CD8-positive, alpha-beta memory T cell (primary cell): ENCODE results near the gene ALDH16A1. TPM values are rescaled to one million over a fixed set of nuclear protein-coding genes. Genes with fewer than 3 reads are reported as not detected.

Experiments
- CTCF ChIA-PET: fragments of 350-600 bp; sonication (Branson Sonifier 250); formaldehyde crosslinking; loops from one replicate; lab custom pipeline; 2021; ENCODE audit warnings: antibody characterized with exemption; lab: Charles Lee
- POLR2A ChIA-PET: fragments of 350-600 bp; sonication (Branson Sonifier 250); formaldehyde crosslinking; loops from one replicate; lab custom pipeline; 2021; ENCODE audit warnings: antibody characterized with exemption; lab: Charles Lee
- DNase-seq, 5 donors: peaks; one replicate each; pipeline versions ENCODE4 v3.0.0 to v3.0.0-alpha.2; 2020 to 2022; ENCODE audit warnings: mixed read lengths in 1 of 5
- H3K27ac ChIP-seq: one replicate; pipeline ENCODE4 v1.7.0; 2013; ENCODE audit warnings: low read depth, mild to moderate bottlenecking, low read length, moderate library complexity
- H3K27me3 ChIP-seq: 2 replicates; pipeline ENCODE4 v1.7.0; 2013; ENCODE audit warnings: low read length, mild to moderate bottlenecking; ENCODE audit not compliant: insufficient read depth, poor library complexity, severe bottlenecking
- H3K36me3 ChIP-seq: 2 replicates; pipeline ENCODE4 v1.7.0; 2013; ENCODE audit warnings: mild to moderate bottlenecking, low read length, moderate library complexity; ENCODE audit not compliant: insufficient read depth
- H3K4me1 ChIP-seq: 2 replicates; pipeline ENCODE4 v1.7.0; 2013; ENCODE audit warnings: mild to moderate bottlenecking, low read length, moderate library complexity; ENCODE audit not compliant: insufficient read depth
- H3K4me3 ChIP-seq: 2 replicates; pipeline ENCODE4 v1.7.0; 2013; ENCODE audit warnings: mild to moderate bottlenecking, low read length
- H3K9me3 ChIP-seq: 2 replicates; pipeline ENCODE4 v1.7.0; 2013; ENCODE audit warnings: mild to moderate bottlenecking, low read length
- H3K27ac Mint-ChIP-seq, 8 donors: one replicate each; pipeline ENCODE4 v1.8.0; 2020 to 2021; ENCODE audit warnings: mixed read lengths in 8 of 8, mild to moderate bottlenecking in 6 of 8, inconsistent platforms in 3 of 8, moderate library complexity in 3 of 8
- H3K27me3 Mint-ChIP-seq, 2 donors: one replicate each; pipeline ENCODE4 v1.8.0; 2020 to 2021; ENCODE audit warnings: mixed read lengths in 2 of 2, mild to moderate bottlenecking in 1 of 2, moderate library complexity in 1 of 2
- H3K36me3 Mint-ChIP-seq, 3 donors: one replicate each; pipeline ENCODE4 v1.8.0; 2020 to 2021; ENCODE audit warnings: mixed read lengths in 3 of 3, inconsistent platforms in 1 of 3, mild to moderate bottlenecking in 1 of 3
- H3K4me1 Mint-ChIP-seq, 3 donors: one replicate each; pipeline ENCODE4 v1.8.0; 2020 to 2021; ENCODE audit warnings: mixed read lengths in 3 of 3, inconsistent platforms in 1 of 3, mild to moderate bottlenecking in 1 of 3
- H3K4me3 Mint-ChIP-seq, 7 donors: one replicate each; pipeline ENCODE4 v1.8.0; 2020 to 2021; ENCODE audit warnings: mixed read lengths in 7 of 7, mild to moderate bottlenecking in 6 of 7, moderate library complexity in 4 of 7, inconsistent platforms in 2 of 7
- H3K9me3 Mint-ChIP-seq, 5 donors: one replicate each; pipeline ENCODE4 v1.8.0; 2020 to 2022; ENCODE audit warnings: mixed read lengths in 5 of 5, mild to moderate bottlenecking in 3 of 5, moderate library complexity in 2 of 5, inconsistent platforms in 1 of 5
- polyA plus RNA-seq: library from polyadenylated mRNA; unstranded; fragments of 300-500 nt; fragmentation: Illumina TruSeq; gene quantifications from one replicate; pipeline ENCODE4 v1.2.3, GENCODE V29; 2021
- total RNA-seq, 2 experiments: library from RNA; stranded (reverse); gene quantifications; one replicate each; pipeline ENCODE4 v1.2.3, GENCODE V29; 2021

Gene ALDH16A1
- total and polyA plus RNA-seq, 3 experiments from 2014 or later, result 32.5 to 51.8 (median 46.7) TPM

GRCh38 chr19:49411681-49412326 lies 41.2 kb upstream of the ALDH16A1 start:
- Histone ChIP-seq H3K27ac (no peak overlapping the region), H3K36me3 (no peaks in the 10 kb centered on the region), H3K4me1 (peaks cover 41% of the 10 kb centered on the region), H3K4me3 (no peak overlapping the region), H3K9me3 (no peaks in the 10 kb centered on the region), H3K27me3 (no peaks in the 10 kb centered on the region)
- Mint-ChIP-seq H3K36me3 (no peaks in the 10 kb centered on the region), H3K4me1 (peaks cover 36 to 50% (median 47%) of the 10 kb centered on the region in 3 donors), H3K9me3 (no peaks in the 10 kb centered on the region), H3K4me3 (peak overlapping the region in 1 of 7 donors; percentile 46), H3K27me3 (peaks cover 0 to 6% of the 10 kb centered on the region in 2 donors), H3K27ac (peak overlapping the region in 5 of 8 donors; percentile 15 to 72 (median 29))
- DNase-seq, result no peak
- POLR2A ChIA-PET, result no interaction called here
- CTCF ChIA-PET, result interaction anchor here (0.9 to 2.2 kb wide), 3 partner anchors 8 to 31 kb away, joined by 3 to 6 read pairs (median 5); no protein-coding TSS in a partner anchor

DNA sequence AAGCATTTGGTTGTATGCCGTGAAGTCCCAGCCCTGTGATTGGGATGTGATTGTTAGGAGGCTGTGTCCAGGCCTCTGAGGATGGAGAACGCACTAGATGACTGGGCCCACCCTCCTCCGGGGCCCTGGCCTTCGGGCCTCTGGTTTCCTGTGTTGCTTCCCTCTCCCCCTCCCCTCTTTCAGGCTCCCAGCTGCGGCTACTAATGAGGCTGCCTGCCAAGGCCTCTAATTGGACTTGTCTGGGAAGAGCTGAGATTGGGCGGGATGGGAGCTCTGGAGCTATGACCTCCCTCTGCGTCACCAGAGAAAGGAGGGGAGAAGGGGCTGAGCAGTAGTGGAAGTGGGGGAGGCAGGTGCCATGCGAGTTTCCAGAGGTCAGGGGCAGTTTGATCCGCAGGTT lies 39.7 kb upstream of the ALDH16A1 start:
- Histone ChIP-seq H3K4me3 (no peak overlapping the region), H3K36me3 (no peaks in the 10 kb centered on the region), H3K4me1 (peaks cover 32% of the 10 kb centered on the region), H3K9me3 (no peaks in the 10 kb centered on the region), H3K27ac (no peak overlapping the region), H3K27me3 (no peaks in the 10 kb centered on the region)
- Mint-ChIP-seq H3K27ac (peak overlapping the region in 2 of 8 donors; percentile 27 to 72), H3K27me3 (peaks cover 11 to 13% of the 10 kb centered on the region in 2 donors), H3K4me3 (no peak overlapping the region), H3K36me3 (no peaks in the 10 kb centered on the region), H3K4me1 (peaks cover 30 to 38% (median 36%) of the 10 kb centered on the region in 3 donors), H3K9me3 (no peaks in the 10 kb centered on the region)
- ChIA-PET CTCF (interaction anchor here (0.7 to 1.3 kb wide), 2 partner anchors 151 to 316 kb away, joined by 3 to 4 read pairs; no protein-coding TSS in a partner anchor), POLR2A (no interaction called here)
- no peak for DNase-seq

GRCh38 chr19:49414256-49414655 lies 38.8 kb upstream of the ALDH16A1 start:
- POLR2A ChIA-PET, result no interaction called here
- no peak for DNase-seq
- CTCF ChIA-PET, result interaction anchor here (1.3 kb wide), 1 partner anchor 316 kb away, joined by 4 read pairs; no protein-coding TSS in a partner anchor

DNA sequence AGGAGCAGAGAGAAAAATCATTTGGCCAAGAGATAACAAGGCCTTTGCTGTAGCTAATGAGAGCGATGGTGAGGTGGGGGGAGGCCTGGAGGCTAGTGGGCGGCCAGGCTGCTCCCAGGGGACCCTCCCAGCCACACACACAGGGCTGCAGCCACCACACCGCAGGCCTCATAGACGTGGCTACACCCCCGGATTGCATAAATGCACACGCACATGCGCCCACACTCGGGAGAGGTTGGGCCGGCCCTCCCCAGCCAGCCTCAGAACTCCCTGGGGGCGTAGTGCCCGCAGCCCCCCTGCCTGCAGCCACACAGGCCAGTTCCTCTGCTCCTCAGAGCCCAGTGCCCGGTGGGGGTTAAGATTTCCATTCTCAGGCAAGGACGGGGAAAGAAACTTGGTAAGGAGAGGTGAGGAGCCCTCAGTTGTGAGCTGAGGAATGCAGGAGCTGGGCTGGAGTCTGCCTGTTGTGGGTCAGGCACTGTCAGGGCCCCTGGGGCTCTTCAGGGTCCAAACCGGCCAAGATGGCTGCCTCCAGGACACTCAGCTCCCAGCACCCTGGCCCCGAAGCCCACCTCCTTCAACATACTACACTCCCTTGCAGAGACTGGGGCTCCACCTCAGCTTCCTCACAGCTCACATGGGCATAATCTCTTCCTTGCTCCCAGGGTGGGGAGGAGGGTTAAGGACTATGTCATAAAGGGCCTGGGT lies 37.8 kb upstream of the ALDH16A1 start:
- H3K27me3 Mint-ChIP-seq, result peaks cover 26 to 29% of the 10 kb centered on the region in 2 donors
- no peak overlapping the region for H3K27ac ChIP-seq
- no peak overlapping the region for H3K27ac Mint-ChIP-seq
- no peaks in the 10 kb centered on the region for H3K9me3 ChIP-seq
- H3K27me3 ChIP-seq, result peaks cover 4% of the 10 kb centered on the region
- H3K9me3 Mint-ChIP-seq, result no peaks in the 10 kb centered on the region
- no peak overlapping the region for H3K4me3 ChIP-seq
- no peak overlapping the region for H3K4me3 Mint-ChIP-seq
- ChIA-PET POLR2A (no interaction called here), CTCF (no interaction called here)
- no peak for DNase-seq
- peaks cover 13% of the 10 kb centered on the region for H3K4me1 ChIP-seq
- no peaks in the 10 kb centered on the region for H3K36me3 Mint-ChIP-seq
- H3K4me1 Mint-ChIP-seq, result peaks cover 12 to 19% (median 17%) of the 10 kb centered on the region in 3 donors
- no peaks in the 10 kb centered on the region for H3K36me3 ChIP-seq

More at GRCh38 chr19:49414256-49414655, 38.8 kb upstream of the ALDH16A1 start:
- Mint-ChIP-seq H3K27me3 (peaks cover 17 to 19% of the 10 kb centered on the region in 2 donors), H3K9me3 (no peaks in the 10 kb centered on the region), H3K4me1 (peaks cover 22 to 29% (median 27%) of the 10 kb centered on the region in 3 donors), H3K4me3 (no peak overlapping the region), H3K36me3 (no peaks in the 10 kb centered on the region), H3K27ac (peak overlapping the region in 1 of 8 donors; percentile 63)
- no peak overlapping the region for H3K27ac ChIP-seq
- no peaks in the 10 kb centered on the region for H3K27me3 ChIP-seq
- no peaks in the 10 kb centered on the region for H3K36me3 ChIP-seq
- peaks cover 23% of the 10 kb centered on the region for H3K4me1 ChIP-seq
- no peaks in the 10 kb centered on the region for H3K9me3 ChIP-seq
- no peak overlapping the region for H3K4me3 ChIP-seq

DNA sequence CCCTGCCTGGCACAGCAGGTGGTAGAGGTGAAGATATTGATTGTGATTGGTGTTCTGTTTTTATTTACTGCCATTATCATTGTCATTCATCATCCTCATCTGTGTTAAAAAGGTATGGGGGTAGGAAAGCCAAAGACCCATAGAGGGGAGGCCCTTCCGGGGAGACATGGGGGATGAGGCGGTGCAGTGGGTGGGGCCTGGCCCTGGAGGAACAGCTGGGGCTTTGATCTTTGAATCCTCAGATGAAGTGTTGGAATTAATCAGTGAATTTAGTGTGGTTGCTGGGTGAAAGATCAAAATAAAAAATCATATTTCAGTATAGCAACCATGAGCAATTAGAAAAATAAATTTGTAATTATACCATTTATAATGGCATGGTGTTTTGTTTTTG lies 37.2 kb upstream of the ALDH16A1 start:
- Histone ChIP-seq H3K9me3 (no peaks in the 10 kb centered on the region), H3K36me3 (no peaks in the 10 kb centered on the region), H3K4me3 (no peak overlapping the region), H3K27me3 (peaks cover 9% of the 10 kb centered on the region), H3K27ac (no peak overlapping the region), H3K4me1 (peaks cover 13% of the 10 kb centered on the region)
- Mint-ChIP-seq H3K27me3 (peaks cover 31 to 35% of the 10 kb centered on the region in 2 donors), H3K36me3 (no peaks in the 10 kb centered on the region), H3K4me1 (peaks cover 12 to 23% (median 20%) of the 10 kb centered on the region in 3 donors), H3K4me3 (no peak overlapping the region), H3K9me3 (no peaks in the 10 kb centered on the region), H3K27ac (no peak overlapping the region)
- no peak for DNase-seq
- ChIA-PET POLR2A (no interaction called here), CTCF (no interaction called here)

- H3K36me3 Mint-ChIP-seq, result no peaks in the 10 kb centered on the region
- CTCF ChIA-PET, result interaction anchor here (1.3 kb wide), 1 partner anchor 10 kb away, joined by 3 read pairs; no protein-coding TSS in a partner anchor
- H3K9me3 ChIP-seq, result no peaks in the 10 kb centered on the region
- no peak overlapping the region for H3K27ac ChIP-seq
- peaks cover 43 to 48% of the 10 kb centered on the region in 2 donors for H3K27me3 Mint-ChIP-seq
- H3K4me1 Mint-ChIP-seq, result peaks cover 10 to 23% (median 20%) of the 10 kb centered on the region in 3 donors
- H3K9me3 Mint-ChIP-seq, result no peaks in the 10 kb centered on the region
- H3K27ac Mint-ChIP-seq, result no peak overlapping the region
- no peak overlapping the region for H3K4me3 ChIP-seq
- H3K36me3 ChIP-seq, result no peaks in the 10 kb centered on the region
- peaks cover 14% of the 10 kb centered on the region for H3K4me1 ChIP-seq
- no peak for DNase-seq
- POLR2A ChIA-PET, result interaction anchor here (0.6 kb wide), 1 partner anchor 35 kb away, joined by 5 read pairs; the partner anchor contains the start of gene PIH1D1
- peaks cover 20% of the 10 kb centered on the region for H3K27me3 ChIP-seq
- no peak overlapping the region for H3K4me3 Mint-ChIP-seq
These were observed 35.9 kb upstream of the ALDH16A1 start for GRCh38 chr19:49417088-49417487.

- H3K9me3 ChIP-seq, result no peaks in the 10 kb centered on the region
- Mint-ChIP-seq H3K4me3 (no peak overlapping the region), H3K4me1 (peaks cover 17 to 29% (median 29%) of the 10 kb centered on the region in 3 donors), H3K27ac (no peak overlapping the region), H3K27me3 (peaks cover 52 to 58% of the 10 kb centered on the region in 2 donors), H3K36me3 (no peaks in the 10 kb centered on the region), H3K9me3 (no peaks in the 10 kb centered on the region)
- peaks cover 35% of the 10 kb centered on the region for H3K27me3 ChIP-seq
- H3K4me1 ChIP-seq, result peaks cover 27% of the 10 kb centered on the region
- no peak overlapping the region for H3K27ac ChIP-seq
- ChIA-PET CTCF (interaction anchor here (1.3 kb wide), 1 partner anchor 193 kb away, joined by 3 read pairs; no protein-coding TSS in a partner anchor), POLR2A (no interaction called here)
- H3K4me3 ChIP-seq, result no peak overlapping the region
- DNase-seq, result no peak
- no peaks in the 10 kb centered on the region for H3K36me3 ChIP-seq
These were observed 34.5 kb upstream of the ALDH16A1 start for GRCh38 chr19:49418511-49418910.
